Measurements from ENCODE around the gene DFFB. TPM values are rescaled to one million over a fixed set of nuclear protein-coding genes. Genes with fewer than 3 reads are reported as not detected.
A peak's percentile ranks its signal among the peaks of the same experiment; 100 is the strongest.

DFFB gene
- polyA plus RNA-seq, 3 donors, result 5.9 to 14.7 (median 6.6) TPM

GRCh38 chr1:3895951-3896325, 38.7 kb downstream of the DFFB start:
- Histone ChIP-seq H3K27ac (ENCODE audit: low read depth in 1 of 2, low read length in 2 of 2) (no peak overlapping the region), H3K27me3 (ENCODE audit: control insufficient read depth in 2 of 2, insufficient read depth in 2 of 2, low read length in 2 of 2) (no peaks in the 10 kb centered on the region), H3K4me2 (replicated peaks; ENCODE audit: extremely low read depth, low read length, poor library complexity, severe bottlenecking) (no peak overlapping the region), H2AFZ (ENCODE audit: insufficient read depth, low read depth, low read length, poor library complexity, severe bottlenecking) (no peak overlapping the region), H3K9ac (ENCODE audit: insufficient read depth, low read length, poor library complexity, severe bottlenecking) (no peak overlapping the region), H3K4me1 (ENCODE audit: control insufficient read depth in 1 of 2, insufficient read depth in 2 of 2, low read length in 2 of 2) (peaks cover 25 to 36% of the 10 kb centered on the region in 2 donors), H4K20me1 (ENCODE audit: insufficient read depth, low read length) (peaks cover 31% of the 10 kb centered on the region), H3K79me2 (ENCODE audit: insufficient read depth, low read length) (peaks cover 72% of the 10 kb centered on the region), H3K4me3 (replicated peaks in 1 of 3; ENCODE audit: low read depth in 2 of 3, low read length in 3 of 3) (no peak overlapping the region), H3K9me3 (replicated peaks in 1 of 2; ENCODE audit: control insufficient read depth in 1 of 2, insufficient read depth in 1 of 2, low read length in 2 of 2) (peaks cover 5 to 10% of the 10 kb centered on the region in 2 donors), H3K36me3 (replicated peaks in 1 of 2; ENCODE audit: control insufficient read depth in 1 of 2, insufficient read depth in 2 of 2, low read length in 2 of 2) (peaks cover 15 to 22% of the 10 kb centered on the region in 2 donors)
- peaks cover 29% of the 10 kb centered on the region for H3K4me1 Mint-ChIP-seq
- H3K9me3 Mint-ChIP-seq, result peaks cover 7 to 14% (median 11%) of the 10 kb centered on the region in 7 donors
- no peaks in the 10 kb centered on the region for H3K27me3 Mint-ChIP-seq (ENCODE audit: low read depth in 3 of 3)
- intact Hi-C loops (cut with micrococcal nuclease), result loop anchor here (5.0 to 10.0 kb wide), 2 partner anchors 39 to 241 kb away; partner anchors contain the start of genes CEP104 (in 1 of the 2), DFFB (in 1 of the 2), TP73 (in 1 of the 2) and WRAP73 (in 1 of the 2)
- no peak for DNase-seq
- H3K36me3 Mint-ChIP-seq, result peaks cover 30 to 39% of the 10 kb centered on the region in 2 donors
- no peak overlapping the region for H3K4me3 Mint-ChIP-seq
- H3K27ac Mint-ChIP-seq, result no peak overlapping the region
- WGBS (ENCODE audit: insufficient coverage), result 100% methylated on average over 3 of the region's 4 CpGs
- no peak for TF ChIP-seq CTCF (IDR thresholded peaks at IDR 0.05)

GRCh38 chr1:3896396-3897000, 39.2 kb downstream of the DFFB start:
- DNase-seq, result no peak
- no peak overlapping the region for H3K27ac ChIP-seq (ENCODE audit: low read depth in 1 of 2, low read length in 2 of 2)
- no peak overlapping the region for H3K4me3 ChIP-seq (replicated peaks in 1 of 3; ENCODE audit: low read depth in 2 of 3, low read length in 3 of 3)
- H3K9me3 ChIP-seq (replicated peaks in 1 of 2; ENCODE audit: control insufficient read depth in 1 of 2, insufficient read depth in 1 of 2, low read length in 2 of 2), result peaks cover 5 to 10% of the 10 kb centered on the region in 2 donors
- Mint-ChIP-seq H3K4me1 (peaks cover 29% of the 10 kb centered on the region), H3K9me3 (peaks cover 7 to 14% (median 11%) of the 10 kb centered on the region in 7 donors), H3K27me3 (ENCODE audit: low read depth in 3 of 3) (no peaks in the 10 kb centered on the region), H3K27ac (peak overlapping the region in 1 of 7 donors; percentile 28), H3K36me3 (peaks cover 30 to 39% of the 10 kb centered on the region in 2 donors), H3K4me3 (no peak overlapping the region)
- H3K27me3 ChIP-seq (ENCODE audit: control insufficient read depth in 2 of 2, insufficient read depth in 2 of 2, low read length in 2 of 2), result no peaks in the 10 kb centered on the region
- no peak overlapping the region for H2AFZ ChIP-seq (ENCODE audit: insufficient read depth, low read depth, low read length, poor library complexity, severe bottlenecking)
- intact Hi-C loops (cut with micrococcal nuclease), result loop anchor here (5.0 to 10.0 kb wide), 2 partner anchors 39 to 242 kb away; partner anchors contain the start of genes CEP104 (in 1 of the 2), DFFB (in 1 of the 2), TP73 (in 1 of the 2) and WRAP73 (in 1 of the 2)
- peaks cover 15 to 22% of the 10 kb centered on the region in 2 donors for H3K36me3 ChIP-seq (replicated peaks in 1 of 2; ENCODE audit: control insufficient read depth in 1 of 2, insufficient read depth in 2 of 2, low read length in 2 of 2)
- peaks cover 20 to 35% of the 10 kb centered on the region in 2 donors for H3K4me1 ChIP-seq (ENCODE audit: control insufficient read depth in 1 of 2, insufficient read depth in 2 of 2, low read length in 2 of 2)
- no peak overlapping the region for H3K4me2 ChIP-seq (replicated peaks; ENCODE audit: extremely low read depth, low read length, poor library complexity, severe bottlenecking)
- TF ChIP-seq CTCF (IDR thresholded peaks at IDR 0.05), result no peak
- H3K79me2 ChIP-seq (ENCODE audit: insufficient read depth, low read length), result peaks cover 72% of the 10 kb centered on the region
- WGBS (ENCODE audit: insufficient coverage), result no CpG with 5 or more reads among the region's 7 CpGs
- no peak overlapping the region for H3K9ac ChIP-seq (ENCODE audit: insufficient read depth, low read length, poor library complexity, severe bottlenecking)
- peaks cover 31% of the 10 kb centered on the region for H4K20me1 ChIP-seq (ENCODE audit: insufficient read depth, low read length)

Measured in CD14-positive monocyte (primary cell).